ENCODE data around the gene OR52K1. TPM values are rescaled to one million over a fixed set of nuclear protein-coding genes. Genes with fewer than 3 reads are reported as not detected.
A peak's percentile ranks its signal among the peaks of the same experiment; 100 is the strongest.
"Not testable (repeated sequence)": the region's sequence is repeated elsewhere in the genome, so short reads cannot be mapped to it uniquely, and the experiment has no call there.

The OR52K1 gene
- total RNA-seq, 1 donor from 2014 or later, result not detected

GRCh38 chr11:4484310-4484709 lies 1.9 kb downstream of the OR52K1 start:
- no peak for FAIRE-seq
- DNase-seq (ENCODE audit: low spot score in 2 of 2), result no peak

- FAIRE-seq; DNase-seq (ENCODE audit: low spot score in 2 of 2): not testable (repeated sequence)
Observed at GRCh38 chr11:4491405-4491804, 9.0 kb downstream of the OR52K1 start.

GRCh38 chr11:4491878-4492606 lies 9.6 kb downstream of the OR52K1 start:
- DNase-seq (ENCODE audit: low spot score in 2 of 2) (no peak), FAIRE-seq (no peak)

- FAIRE-seq (no peak), DNase-seq (ENCODE audit: low spot score in 2 of 2) (no peak)
Observed at GRCh38 chr11:4493480-4493818, 11.0 kb downstream of the OR52K1 start.

GRCh38 chr11:4495487-4495886 lies 13.0 kb downstream of the OR52K1 start:
- FAIRE-seq, result no peak
- DNase-seq (ENCODE audit: low spot score in 2 of 2), result no peak

- DNase-seq (ENCODE audit: low spot score in 2 of 2), result no peak
Observed at GRCh38 chr11:4495986-4496385, 13.5 kb downstream of the OR52K1 start.

GRCh38 chr11:4496557-4497248 lies 14.3 kb downstream of the OR52K1 start:
- no peak for DNase-seq (ENCODE audit: low spot score in 2 of 2)
- no peak for FAIRE-seq

More at GRCh38 chr11:4495986-4496385, 13.5 kb downstream of the OR52K1 start:
- FAIRE-seq, result no peak

GRCh38 chr11:4508886-4509285 lies 26.4 kb downstream of the OR52K1 start:
- FAIRE-seq (no peak), DNase-seq (ENCODE audit: low spot score in 2 of 2) (no peak)

GRCh38 chr11:4511282-4512245 lies 29.1 kb downstream of the OR52K1 start:
- no peak for FAIRE-seq
- DNase-seq (ENCODE audit: low spot score in 2 of 2), result no peak

- no peak for FAIRE-seq
- no peak for DNase-seq (ENCODE audit: low spot score in 2 of 2)
Observed at GRCh38 chr11:4514196-4514595, 31.8 kb downstream of the OR52K1 start.

GRCh38 chr11:4522339-4522738 lies 39.9 kb downstream of the OR52K1 start:
- DNase-seq (ENCODE audit: low spot score in 2 of 2) (no peak), FAIRE-seq (no peak)

GRCh38 chr11:4522752-4523151 lies 40.3 kb downstream of the OR52K1 start:
- no peak for FAIRE-seq
- DNase-seq (ENCODE audit: low spot score in 2 of 2), result no peak

GRCh38 chr11:4523666-4524065 lies 41.2 kb downstream of the OR52K1 start:
- FAIRE-seq (no peak), DNase-seq (ENCODE audit: low spot score in 2 of 2) (no peak)

- FAIRE-seq (no peak), DNase-seq (ENCODE audit: low spot score in 2 of 2) (no peak)
Observed at GRCh38 chr11:4527926-4528325, 45.5 kb downstream of the OR52K1 start.

GRCh38 chr11:4531686-4532085 lies 49.2 kb downstream of the OR52K1 start:
- not testable (repeated sequence) for DNase-seq (ENCODE audit: low spot score in 2 of 2)

GRCh38 chr11:4539603-4540219 lies 57.3 kb downstream of the OR52K1 start:
- FAIRE-seq, result no peak
- peak in 1 of 2 donors; percentile 25 for DNase-seq (ENCODE audit: low spot score in 2 of 2)

More at GRCh38 chr11:4531686-4532085, 49.2 kb downstream of the OR52K1 start:
- not testable (repeated sequence) for FAIRE-seq

- DNase-seq (ENCODE audit: low spot score in 2 of 2), result no peak
- FAIRE-seq, result no peak
Observed at GRCh38 chr11:4541071-4541470, 58.6 kb downstream of the OR52K1 start.
